Prostate gland (tissue), 2 donors: ENCODE measurements around the gene GYPE.
"Not testable (repeated sequence)": the region's sequence is repeated elsewhere in the genome, so short reads cannot be mapped to it uniquely, and the experiment has no call there.

Source experiments
- POLR2A ChIP-seq: fragments of 450-650 bp; IDR thresholded peaks from one replicate; pipeline ENCODE4 v1.6.1; 2016; ENCODE audit warnings: antibody characterized with exemption, mild to moderate bottlenecking
- POLR2AphosphoS5 ChIP-seq: sonication (generic); formaldehyde crosslinking; IDR thresholded peaks from one replicate; pipeline ENCODE4 v1.6.1; 2017; ENCODE audit warnings: antibody characterized with exemption
- TF ChIP-seq, protein P1 (sequence below), 4 experiments: fragments of 200-600 bp in 2 of 4; fragments of 450-650 bp in 2 of 4; sonication (generic) in 2 of 4; IDR thresholded peaks; 1 replicate in 3 of 4; 2 replicates in 1 of 4; pipeline ENCODE4 v1.5.1; 2016 to 2019; ENCODE audit warnings: antibody characterized with exemption in 4 of 4, mild to moderate bottlenecking in 2 of 4, moderate library complexity in 2 of 4

DNA sequence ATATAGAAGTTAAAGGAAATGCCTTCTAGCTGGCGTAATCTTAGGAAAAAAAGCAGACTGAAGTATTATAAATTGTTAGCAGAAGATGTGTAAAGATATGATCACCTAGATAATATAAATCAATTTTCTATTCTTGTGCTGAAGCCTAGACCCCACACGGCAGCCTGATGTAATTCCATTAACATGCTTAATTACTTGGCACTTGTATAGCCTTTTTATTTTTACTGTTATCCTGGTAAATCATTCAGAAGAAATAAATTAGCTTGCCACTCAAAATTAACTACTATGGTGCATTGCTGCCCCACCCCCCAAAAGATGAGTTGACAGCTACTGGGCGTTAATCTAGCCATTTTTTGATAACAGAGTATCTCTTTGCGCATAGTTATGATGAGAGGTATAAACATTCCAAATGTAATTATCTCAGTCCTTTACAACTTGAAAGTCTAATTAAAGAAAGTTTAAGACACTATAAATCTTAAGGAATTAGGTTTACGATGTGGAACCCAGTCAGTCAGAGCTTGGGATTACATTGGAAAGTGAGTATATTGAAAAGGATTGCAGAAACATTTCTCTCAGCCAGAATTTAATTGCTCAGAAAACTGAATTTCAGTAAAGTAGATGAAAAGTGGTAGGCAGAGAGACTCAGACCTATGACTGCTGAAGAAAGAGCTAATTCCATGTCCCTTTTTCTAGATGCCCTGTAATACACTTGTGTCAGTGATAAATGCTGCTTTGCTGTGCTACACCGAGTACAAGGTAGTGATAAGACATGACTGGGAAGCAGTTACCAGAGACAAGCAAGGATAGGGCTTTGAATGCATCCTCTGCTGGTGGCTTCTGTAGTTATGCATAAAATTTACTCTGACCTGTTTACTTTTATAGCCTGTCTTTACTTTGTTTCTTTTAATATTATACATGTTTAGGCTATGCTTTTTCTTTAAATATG is 47.7 kb downstream of the GYPE start:
- TF ChIP-seq, protein P1, sequence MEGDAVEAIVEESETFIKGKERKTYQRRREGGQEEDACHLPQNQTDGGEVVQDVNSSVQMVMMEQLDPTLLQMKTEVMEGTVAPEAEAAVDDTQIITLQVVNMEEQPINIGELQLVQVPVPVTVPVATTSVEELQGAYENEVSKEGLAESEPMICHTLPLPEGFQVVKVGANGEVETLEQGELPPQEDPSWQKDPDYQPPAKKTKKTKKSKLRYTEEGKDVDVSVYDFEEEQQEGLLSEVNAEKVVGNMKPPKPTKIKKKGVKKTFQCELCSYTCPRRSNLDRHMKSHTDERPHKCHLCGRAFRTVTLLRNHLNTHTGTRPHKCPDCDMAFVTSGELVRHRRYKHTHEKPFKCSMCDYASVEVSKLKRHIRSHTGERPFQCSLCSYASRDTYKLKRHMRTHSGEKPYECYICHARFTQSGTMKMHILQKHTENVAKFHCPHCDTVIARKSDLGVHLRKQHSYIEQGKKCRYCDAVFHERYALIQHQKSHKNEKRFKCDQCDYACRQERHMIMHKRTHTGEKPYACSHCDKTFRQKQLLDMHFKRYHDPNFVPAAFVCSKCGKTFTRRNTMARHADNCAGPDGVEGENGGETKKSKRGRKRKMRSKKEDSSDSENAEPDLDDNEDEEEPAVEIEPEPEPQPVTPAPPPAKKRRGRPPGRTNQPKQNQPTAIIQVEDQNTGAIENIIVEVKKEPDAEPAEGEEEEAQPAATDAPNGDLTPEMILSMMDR (IDR thresholded peaks at IDR 0.05) = not testable (repeated sequence)
- not testable (repeated sequence) for TF ChIP-seq POLR2A, POLR2AphosphoS5
